IPS-18c (cell line): Measurements from ENCODE around the gene TULP4.
"Not testable (repeated sequence)": the region's sequence is repeated elsewhere in the genome, so short reads cannot be mapped to it uniquely, and the experiment has no call there.

ENCODE experiments used
- H3K4me3 ChIP-seq: 2 replicates; pipeline ENCODE4 v1.7.0; 2013; ENCODE audit warnings: low read depth, mild to moderate bottlenecking, low read length, moderate library complexity; ENCODE audit not compliant: insufficient read depth
- H3K9me3 ChIP-seq: one replicate; pipeline ENCODE4 v1.6.1; 2013; ENCODE audit warnings: mild to moderate bottlenecking, low read length, moderate library complexity; ENCODE audit not compliant: control insufficient read depth, insufficient read depth

The TULP4 gene

DNA sequence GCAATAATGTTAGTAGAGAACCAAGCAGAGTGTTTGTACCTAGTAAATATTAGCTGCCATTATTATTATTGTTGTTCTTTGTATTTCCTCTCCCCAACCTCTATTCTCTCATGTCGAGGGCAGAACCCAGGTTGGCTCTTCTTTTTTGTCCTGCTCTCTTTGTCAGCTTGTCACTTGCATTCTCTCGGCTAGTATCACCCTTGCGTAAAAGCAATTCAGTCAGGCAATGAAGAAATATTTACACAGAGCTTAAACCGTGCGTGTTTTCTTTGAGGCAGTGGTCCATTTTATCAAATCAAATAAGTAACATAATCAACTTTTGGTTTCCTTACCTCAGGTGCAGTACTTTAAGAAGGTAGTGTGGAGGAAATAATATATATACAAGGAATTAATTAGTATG lies 83.9 kb downstream of the TULP4 start:
- no peak overlapping the region for H3K4me3 ChIP-seq
- H3K9me3 ChIP-seq, result peaks cover 8% of the 10 kb centered on the region

- H3K4me3 ChIP-seq, result no peak overlapping the region
- H3K9me3 ChIP-seq, result peaks cover 5% of the 10 kb centered on the region
Observed at GRCh38 chr6:158397578-158397977, 85.3 kb downstream of the TULP4 start.

GRCh38 chr6:158398252-158399024 lies 86.2 kb downstream of the TULP4 start:
- no peaks in the 10 kb centered on the region for H3K9me3 ChIP-seq
- no peak overlapping the region for H3K4me3 ChIP-seq

- no peak overlapping the region for H3K4me3 ChIP-seq
- no peaks in the 10 kb centered on the region for H3K9me3 ChIP-seq
Observed at GRCh38 chr6:158399040-158399700, 86.9 kb downstream of the TULP4 start.

DNA sequence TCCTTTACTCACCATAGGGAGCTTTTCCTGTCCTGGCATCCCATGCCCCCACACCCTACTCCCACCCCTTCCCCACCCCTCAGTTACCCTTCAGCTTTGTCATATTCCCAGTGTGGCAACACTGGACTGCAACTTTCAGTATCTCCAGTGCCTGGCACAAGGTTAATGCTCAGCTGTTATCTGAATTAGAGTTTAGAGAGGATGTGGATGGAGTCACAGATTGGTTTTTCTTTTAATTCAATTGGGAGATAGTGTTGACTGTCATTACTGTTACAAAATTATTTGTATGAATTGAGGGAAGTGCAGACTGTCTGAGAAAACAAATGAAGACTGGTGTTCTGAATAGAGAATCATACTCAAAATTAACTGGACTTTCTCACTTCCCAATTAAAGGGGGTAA lies 89.9 kb downstream of the TULP4 start:
- H3K4me3 ChIP-seq, result no peak overlapping the region
- H3K9me3 ChIP-seq, result no peaks in the 10 kb centered on the region

GRCh38 chr6:158405321-158405831 lies 93.1 kb downstream of the TULP4 start:
- H3K4me3 ChIP-seq, H3K9me3 ChIP-seq: not testable (repeated sequence)

GRCh38 chr6:158405933-158406332 lies 93.7 kb downstream of the TULP4 start:
- H3K9me3 ChIP-seq, result no peaks in the 10 kb centered on the region

DNA sequence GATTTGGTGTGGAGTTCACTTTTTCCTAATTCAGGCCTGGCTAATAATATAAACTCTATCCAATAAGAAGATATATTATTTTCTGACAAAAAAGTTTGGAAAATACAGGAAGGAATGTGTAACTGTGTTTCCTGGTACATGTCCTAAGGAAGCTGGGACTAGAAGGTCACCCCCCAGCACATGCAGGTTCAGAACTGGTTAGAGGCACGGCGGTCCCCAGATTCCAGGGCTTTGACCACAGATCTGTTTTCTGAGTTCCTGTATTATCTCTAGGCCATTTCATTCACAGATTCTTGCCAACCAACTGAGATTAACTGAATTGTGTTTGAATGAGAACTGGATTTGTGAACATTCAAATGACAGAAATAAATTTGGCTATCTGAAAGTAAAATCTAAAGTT lies 94.5 kb downstream of the TULP4 start:
- Histone ChIP-seq H3K9me3 (no peaks in the 10 kb centered on the region), H3K4me3 (no peak overlapping the region)

More at GRCh38 chr6:158405933-158406332, 93.7 kb downstream of the TULP4 start:
- H3K4me3 ChIP-seq, result no peak overlapping the region

GRCh38 chr6:158408013-158408412 lies 95.7 kb downstream of the TULP4 start:
- H3K4me3 ChIP-seq, result no peak overlapping the region
- no peaks in the 10 kb centered on the region for H3K9me3 ChIP-seq

DNA sequence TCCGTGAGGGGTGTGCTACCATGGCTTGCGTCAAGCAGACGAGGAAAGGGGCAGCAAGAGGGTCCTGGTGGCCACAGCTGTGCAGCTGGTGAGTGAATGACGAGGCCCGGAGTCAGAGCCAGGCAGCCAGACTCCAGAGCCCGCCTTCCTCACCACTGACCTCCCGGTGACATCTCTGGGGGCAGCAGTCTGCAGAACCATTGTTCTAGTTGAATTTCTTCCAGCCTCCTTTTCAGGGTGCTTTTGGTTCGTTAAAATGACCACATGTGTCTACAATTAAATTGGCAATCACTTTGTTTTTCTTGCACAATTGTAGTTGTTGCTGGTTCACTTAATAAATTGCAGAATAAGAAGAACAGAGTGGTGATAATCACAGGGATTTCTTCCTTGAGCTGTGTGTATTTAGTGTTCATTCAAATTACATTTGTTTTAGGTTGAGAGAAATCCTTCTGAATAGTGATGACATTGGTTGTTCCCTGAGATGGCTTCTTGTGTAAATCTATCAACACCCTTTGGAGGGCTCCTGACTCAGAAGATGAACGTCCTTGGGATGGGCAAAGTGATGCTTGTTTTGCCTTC lies 96.4 kb downstream of the TULP4 start:
- Histone ChIP-seq H3K4me3 (no peak overlapping the region), H3K9me3 (no peaks in the 10 kb centered on the region)

DNA sequence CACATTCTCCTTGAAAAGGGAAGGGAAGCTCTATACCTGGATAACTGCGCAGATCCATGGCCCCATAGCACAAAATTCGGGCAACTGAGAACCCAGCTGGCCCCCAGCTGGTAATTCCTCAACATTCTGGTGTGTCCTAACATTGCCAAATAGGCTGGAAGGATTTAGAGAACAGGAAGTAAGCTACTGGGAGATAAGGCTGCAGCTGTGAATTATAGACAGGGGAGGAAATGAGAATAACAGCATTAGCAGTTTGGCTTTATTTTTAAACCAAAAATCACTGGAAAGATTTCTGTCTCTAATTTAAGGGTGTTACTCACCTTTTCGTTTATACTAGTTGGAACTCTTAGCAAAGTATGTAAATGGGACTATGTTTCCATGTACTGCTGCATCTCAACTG lies 97.2 kb downstream of the TULP4 start:
- no peaks in the 10 kb centered on the region for H3K9me3 ChIP-seq
- H3K4me3 ChIP-seq, result no peak overlapping the region

GRCh38 chr6:158410784-158411183 lies 98.5 kb downstream of the TULP4 start:
- Histone ChIP-seq H3K4me3 (no peak overlapping the region), H3K9me3 (no peaks in the 10 kb centered on the region)

GRCh38 chr6:158411998-158412397 lies 99.7 kb downstream of the TULP4 start:
- Histone ChIP-seq H3K9me3 (no peaks in the 10 kb centered on the region), H3K4me3 (no peak overlapping the region)

DNA sequence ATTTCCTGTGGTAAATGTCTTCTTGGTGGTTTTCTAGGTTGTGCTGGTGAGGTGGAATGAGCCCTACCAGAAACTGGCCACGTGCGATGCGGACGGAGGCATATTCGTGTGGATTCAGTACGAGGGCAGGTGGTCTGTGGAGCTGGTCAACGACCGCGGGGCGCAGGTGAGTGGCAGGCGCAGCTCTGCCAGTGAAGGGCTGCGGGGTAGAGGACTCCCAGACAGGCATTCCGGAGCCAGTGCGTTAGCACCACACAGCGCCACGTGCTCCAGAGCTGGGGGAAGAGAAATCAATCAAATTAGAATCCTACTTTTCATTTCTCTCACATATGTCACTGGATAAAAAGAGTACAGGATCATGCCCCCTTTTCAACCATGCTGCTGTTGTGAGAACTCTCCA lies 100.8 kb downstream of the TULP4 start:
- no peaks in the 10 kb centered on the region for H3K9me3 ChIP-seq
- no peak overlapping the region for H3K4me3 ChIP-seq

- Histone ChIP-seq H3K4me3 (no peak overlapping the region), H3K9me3 (no peaks in the 10 kb centered on the region)
Observed at GRCh38 chr6:158413814-158414565, 101.7 kb downstream of the TULP4 start.

- no peaks in the 10 kb centered on the region for H3K9me3 ChIP-seq
- no peak overlapping the region for H3K4me3 ChIP-seq
Observed at GRCh38 chr6:158414851-158415262, 102.6 kb downstream of the TULP4 start.

DNA sequence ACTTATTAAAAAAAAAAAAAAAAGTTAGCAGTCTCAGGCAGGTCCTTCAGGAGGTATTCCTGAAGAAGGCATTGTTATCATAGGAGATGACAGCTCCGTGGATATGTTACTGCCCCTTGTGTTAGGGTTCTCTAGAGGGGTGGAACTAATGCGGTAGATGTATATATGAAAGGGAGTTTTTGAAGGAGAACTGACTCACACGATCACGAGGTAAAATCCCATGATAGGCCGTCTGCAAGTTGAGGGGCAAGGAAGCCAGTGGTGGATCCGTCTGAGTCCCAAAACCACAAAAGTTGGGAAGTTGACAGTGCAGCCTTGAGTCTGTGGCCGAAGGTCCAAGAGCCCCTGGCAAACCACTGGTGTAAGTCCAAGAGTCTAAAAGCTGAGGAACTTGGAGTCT lies 103.4 kb downstream of the TULP4 start:
- H3K4me3 ChIP-seq, result no peak overlapping the region
- H3K9me3 ChIP-seq, result no peaks in the 10 kb centered on the region
